SK-N-SH treated with all-trans-retinoic acid at 6 μM for 48 hours (cell line): ENCODE results near the gene PALB2.

ENCODE experiments used
- ATAC-seq: fragments of 200-7000 bp; cut with Tn5 transposase; 3 replicates; pipeline ENCODE4 v1.9.1; 2020; ENCODE audit warnings: mild to moderate bottlenecking, moderate library complexity
- ARNTL ChIP-seq: fragments of 450-650 bp; formaldehyde crosslinking; IDR thresholded peaks from 2 replicates; pipeline ENCODE4 v1.5.0; 2020; ENCODE audit warnings: low read depth, mild to moderate bottlenecking, moderate library complexity, borderline replicate concordance
- BACH2 ChIP-seq: fragments of 250-450 bp; sonication (Bioruptor Pico); IDR thresholded peaks from 2 replicates; pipeline ENCODE4 v1.9.0; 2021; ENCODE audit warnings: mild to moderate bottlenecking, borderline replicate concordance
- CSDC2 ChIP-seq: fragments of 250-450 bp; sonication (Bioruptor Pico); IDR thresholded peaks from 2 replicates; pipeline ENCODE4 v1.5.0; 2020; ENCODE audit warnings: mild to moderate bottlenecking, moderate library complexity
- CSRNP3 ChIP-seq: fragments of 250-450 bp; sonication (Bioruptor Pico); IDR thresholded peaks from 2 replicates; pipeline ENCODE4 v1.5.1; 2021; ENCODE audit warnings: mild to moderate bottlenecking, moderate library complexity
- ESRRG ChIP-seq: fragments of 250-450 bp; sonication (Bioruptor Pico); IDR thresholded peaks from 2 replicates; pipeline ENCODE4 v1.6.1; 2021; ENCODE audit warnings: mild to moderate bottlenecking
- ISL1 ChIP-seq: fragments of 250-450 bp; sonication (Bioruptor Pico); IDR thresholded peaks from 2 replicates; pipeline ENCODE4 v2.1.2; 2022; ENCODE audit warnings: mild to moderate bottlenecking, moderate library complexity
- OSR1 ChIP-seq: fragments of 250-450 bp; sonication (Bioruptor Pico); IDR thresholded peaks from 2 replicates; pipeline ENCODE4 v1.8.0; 2022; ENCODE audit warnings: moderate library complexity, mild to moderate bottlenecking, inconsistent platforms
- PATZ1 ChIP-seq: fragments of 250-450 bp; sonication (Bioruptor Pico); IDR thresholded peaks from 2 replicates; pipeline ENCODE4 v1.8.0; 2020; ENCODE audit warnings: mild to moderate bottlenecking, moderate library complexity, borderline replicate concordance
- POU6F1 ChIP-seq: fragments of 250-450 bp; sonication (Bioruptor Pico); IDR thresholded peaks from 2 replicates; pipeline ENCODE4 v1.8.0; 2021; ENCODE audit warnings: low read depth, mild to moderate bottlenecking, moderate library complexity, borderline replicate concordance
- PPARA ChIP-seq: fragments of 250-450 bp; sonication (Bioruptor Pico); IDR thresholded peaks from 2 replicates; pipeline ENCODE4 v1.5.0; 2020; ENCODE audit warnings: mild to moderate bottlenecking, borderline replicate concordance
- RARB ChIP-seq: fragments of 250-450 bp; sonication (Bioruptor Pico); IDR thresholded peaks from 2 replicates; pipeline ENCODE4 v1.8.0; 2021; ENCODE audit warnings: mild to moderate bottlenecking, moderate library complexity
- SNAI2 ChIP-seq: fragments of 250-450 bp; sonication (Bioruptor Pico); IDR thresholded peaks from 2 replicates; pipeline ENCODE4 v1.5.0; 2020; ENCODE audit warnings: mild to moderate bottlenecking, moderate library complexity
- TCF4 ChIP-seq: fragments of 250-450 bp; sonication (Bioruptor Pico); IDR thresholded peaks from 2 replicates; pipeline ENCODE4 v1.8.0; 2021; ENCODE audit warnings: mild to moderate bottlenecking, moderate library complexity, borderline replicate concordance
- TOX ChIP-seq: fragments of 250-450 bp; sonication (Bioruptor Pico); IDR thresholded peaks from 2 replicates; pipeline ENCODE4 v1.8.0; 2021; ENCODE audit warnings: mild to moderate bottlenecking, moderate library complexity, borderline replicate concordance
- TSHZ2 ChIP-seq: fragments of 250-450 bp; sonication (Bioruptor Pico); IDR thresholded peaks from 2 replicates; pipeline ENCODE4 v1.5.0; 2020; ENCODE audit warnings: mild to moderate bottlenecking, moderate library complexity
- ZC3H10 ChIP-seq: fragments of 250-450 bp; sonication (Bioruptor Pico); IDR thresholded peaks from 2 replicates; pipeline ENCODE4 v1.5.1; 2021; ENCODE audit warnings: mild to moderate bottlenecking, moderate library complexity
- ZFP3 ChIP-seq: fragments of 250-450 bp; sonication (Bioruptor Pico); IDR thresholded peaks from 2 replicates; pipeline ENCODE4 v1.5.0; 2020; ENCODE audit warnings: mild to moderate bottlenecking, moderate library complexity
- ZNF565 ChIP-seq: fragments of 450-650 bp; formaldehyde crosslinking; conservative IDR thresholded peaks from 2 replicates; pipeline ENCODE4 v1.5.0; 2020; ENCODE audit warnings: low read depth, mild to moderate bottlenecking, moderate library complexity
- ZNF70 ChIP-seq: fragments of 450-650 bp; formaldehyde crosslinking; IDR thresholded peaks from 2 replicates; pipeline ENCODE4 v1.5.0; 2020; ENCODE audit warnings: mild to moderate bottlenecking, moderate library complexity

The PALB2 gene

GRCh38 chr16:23668873-23669272, 27.8 kb upstream of the PALB2 start (continued):
- no peak for TF ChIP-seq TSHZ2
- TF ChIP-seq POU6F1 (CRISPR knock-in tag): no peak
- TF ChIP-seq CSRNP3 (CRISPR knock-in tag): no peak
- TF ChIP-seq ZNF70 (CRISPR knock-in tag): no peak

- ATAC-seq: no peak
- TF ChIP-seq ESRRG (CRISPR knock-in tag) (no peak), BACH2 (no peak), RARB (CRISPR knock-in tag) (no peak), SNAI2 (CRISPR knock-in tag) (no peak), ZFP3 (CRISPR knock-in tag) (no peak), CSDC2 (CRISPR knock-in tag) (no peak), TOX (CRISPR knock-in tag) (no peak), ISL1 (CRISPR knock-in tag) (no peak)
Measured at GRCh38 chr16:23668225-23668624, 27.1 kb upstream of the PALB2 start.

GRCh38 chr16:23667355-23667659, 26.2 kb upstream of the PALB2 start:
- no peak for TF ChIP-seq PATZ1 (CRISPR knock-in tag)
- no peak for TF ChIP-seq TCF4 (CRISPR knock-in tag)
- TF ChIP-seq BACH2: no peak
- no peak for TF ChIP-seq ISL1 (CRISPR knock-in tag)
- TF ChIP-seq SNAI2 (CRISPR knock-in tag): no peak
- TF ChIP-seq ZNF70 (CRISPR knock-in tag): no peak
- no peak for TF ChIP-seq ZC3H10 (CRISPR knock-in tag)
- TF ChIP-seq TSHZ2: no peak
- TF ChIP-seq ESRRG (CRISPR knock-in tag): no peak
- TF ChIP-seq ZNF565 (CRISPR knock-in tag): no peak
- TF ChIP-seq PPARA: no peak
- TF ChIP-seq OSR1 (CRISPR knock-in tag): no peak
- TF ChIP-seq ARNTL (CRISPR knock-in tag): no peak
- TF ChIP-seq POU6F1 (CRISPR knock-in tag): no peak
- TF ChIP-seq ZFP3 (CRISPR knock-in tag): no peak
- no peak for TF ChIP-seq CSDC2 (CRISPR knock-in tag)
- TF ChIP-seq CSRNP3 (CRISPR knock-in tag): no peak
- TF ChIP-seq RARB (CRISPR knock-in tag): no peak
- TF ChIP-seq, all 23 proteins: peak for 0
- ATAC-seq: no peak
